Colon (tissue), 2 donors: ENCODE results near the gene KCND2.

Source experiments
- FAIRE-seq: peaks from 2 replicates; lab custom pipeline; 2012; peaks lifted over from hg19 to GRCh38; lab: Jason Lieb, UNC
- donor health status: control.
- donor health status: control.

Gene KCND2

DNA sequence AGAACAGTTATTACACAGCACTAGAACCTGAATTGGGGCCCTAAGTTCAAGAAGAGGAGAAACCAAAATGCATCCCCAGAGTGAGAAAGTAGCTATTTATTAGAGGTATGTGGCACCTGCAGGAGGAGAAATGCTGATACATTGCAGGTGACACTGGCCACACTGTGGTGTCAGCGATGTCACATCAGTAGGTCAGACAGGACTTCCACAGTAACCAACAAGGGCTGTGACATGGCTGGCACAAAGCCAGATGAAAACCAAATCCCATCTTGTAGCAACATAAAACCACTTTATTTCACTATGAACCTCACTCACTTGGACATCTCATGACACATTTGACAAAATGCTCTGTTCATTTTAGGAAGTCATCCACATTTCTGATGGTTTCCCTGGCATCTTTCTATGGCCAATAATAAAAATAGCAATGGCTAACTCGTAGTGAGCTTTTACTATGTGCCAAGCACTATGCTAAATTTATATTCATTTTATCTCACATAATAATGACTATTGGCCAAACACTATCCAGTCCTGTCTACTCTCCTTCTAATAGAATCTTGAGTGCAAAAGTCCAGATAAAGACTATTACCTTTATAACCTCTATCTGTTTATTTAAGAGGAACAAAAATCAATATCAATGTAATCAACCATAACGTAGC lies 430.7 kb downstream of the KCND2 start:
- no peak for FAIRE-seq

GRCh38 chr7:120709252-120709971 lies 436.4 kb downstream of the KCND2 start:
- no peak for FAIRE-seq

- FAIRE-seq = no peak
Observed at GRCh38 chr7:120709972-120710320, 437.0 kb downstream of the KCND2 start.

GRCh38 chr7:120714945-120715344 lies 442.0 kb downstream of the KCND2 start:
- no peak for FAIRE-seq

DNA sequence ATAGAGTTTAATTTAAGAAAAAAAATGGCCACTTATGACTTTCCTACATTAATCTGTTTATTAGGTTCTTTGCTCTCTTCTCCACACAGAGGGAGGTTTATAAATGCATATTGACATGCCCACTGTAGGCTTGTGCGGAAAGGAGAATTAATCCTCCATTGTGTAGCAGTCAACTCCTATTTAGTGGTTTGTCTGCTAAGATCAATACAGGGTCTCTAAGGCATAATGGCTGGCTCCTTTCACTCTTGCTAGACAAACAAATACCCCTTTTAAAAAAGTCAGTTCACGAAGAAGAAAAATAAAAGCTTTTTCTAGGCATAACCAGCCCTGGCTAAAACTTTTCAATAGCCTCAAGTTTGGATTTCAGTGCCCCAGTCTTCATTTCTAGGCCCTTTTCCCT lies 443.3 kb downstream of the KCND2 start:
- FAIRE-seq = no peak

DNA sequence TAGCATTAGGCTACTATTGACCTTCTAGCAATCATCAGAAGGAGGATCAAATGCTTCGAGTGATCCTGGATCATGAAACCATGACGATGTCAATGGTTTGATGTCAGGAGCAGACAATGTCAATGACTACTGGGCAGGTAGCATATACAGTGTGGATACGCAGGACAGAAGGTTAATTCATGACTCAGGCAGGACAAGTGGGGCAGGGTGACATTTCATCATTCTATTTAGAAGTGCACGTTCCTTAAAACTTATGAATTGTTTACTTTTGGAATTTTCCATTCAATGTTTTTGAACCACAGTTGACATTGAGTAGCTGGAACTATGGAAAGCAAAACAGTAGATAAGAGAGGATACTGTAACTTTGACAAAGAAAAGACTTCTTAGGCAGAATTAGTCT lies 444.2 kb downstream of the KCND2 start:
- no peak for FAIRE-seq

GRCh38 chr7:120718361-120718760 lies 445.4 kb downstream of the KCND2 start:
- no peak for FAIRE-seq

- no peak for FAIRE-seq
Observed at GRCh38 chr7:120720317-120720716, 447.3 kb downstream of the KCND2 start.

GRCh38 chr7:120723465-120724385 lies 450.8 kb downstream of the KCND2 start:
- FAIRE-seq = no peak

DNA sequence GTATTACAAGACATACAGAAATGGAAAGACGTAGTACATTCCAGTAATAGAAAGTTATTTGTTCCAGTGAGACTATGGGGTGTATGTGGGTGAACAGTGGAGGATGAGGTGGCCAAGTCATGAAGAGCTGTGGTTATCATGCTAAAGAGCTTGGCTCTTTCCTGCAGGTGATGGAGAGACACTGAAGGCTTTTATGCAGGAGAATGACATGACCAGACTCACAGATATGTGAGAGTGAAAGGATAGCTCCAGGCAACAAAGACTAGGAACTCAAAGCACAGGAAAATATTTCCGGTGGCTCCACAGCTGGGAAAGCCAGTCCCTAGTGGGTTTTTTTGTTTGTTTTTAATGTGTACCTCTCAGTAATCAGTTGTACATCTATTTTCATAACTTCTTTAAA lies 451.5 kb downstream of the KCND2 start:
- no peak for FAIRE-seq

- no peak for FAIRE-seq
Observed at GRCh38 chr7:120724955-120725354, 452.0 kb downstream of the KCND2 start.

GRCh38 chr7:120725376-120726039 lies 452.5 kb downstream of the KCND2 start:
- FAIRE-seq = no peak

GRCh38 chr7:120729245-120729644 lies 456.3 kb downstream of the KCND2 start:
- no peak for FAIRE-seq

DNA sequence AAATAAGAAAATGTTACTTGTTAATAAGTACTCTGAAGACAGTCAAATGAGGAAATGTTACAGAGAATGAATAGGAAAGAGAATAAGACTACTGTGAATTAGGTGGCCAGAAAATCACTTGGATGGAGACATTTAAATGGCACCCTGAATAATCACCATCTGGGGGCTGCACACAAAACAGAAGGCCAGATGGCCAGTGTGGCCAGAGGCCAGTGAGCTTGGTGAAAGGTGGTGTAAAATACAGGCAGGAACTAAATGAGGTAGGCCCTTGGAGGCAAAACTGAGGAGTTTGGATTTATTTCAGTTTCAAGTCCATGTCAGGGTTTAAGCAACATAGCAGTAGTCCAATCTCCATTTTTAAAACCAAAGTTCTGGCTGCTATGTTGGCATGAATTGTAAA lies 458.3 kb downstream of the KCND2 start:
- no peak for FAIRE-seq

DNA sequence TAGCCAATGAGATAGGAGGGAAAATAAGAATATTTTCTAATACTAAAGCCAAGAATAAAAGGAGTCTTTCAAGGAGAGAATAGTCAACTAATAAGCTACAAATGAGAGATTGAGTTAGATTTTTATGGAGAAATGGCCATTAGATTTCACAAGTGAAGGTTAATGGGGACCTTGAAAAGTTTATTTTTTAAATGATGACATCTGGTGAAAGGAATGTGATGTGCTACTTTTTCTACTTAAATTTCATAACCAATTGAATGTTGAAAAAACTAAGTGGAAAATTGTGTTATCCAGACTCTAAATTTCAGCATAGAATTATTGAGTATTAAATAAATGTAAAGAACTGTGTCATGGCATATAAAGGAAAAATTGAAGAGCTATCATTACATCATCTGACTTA lies 459.3 kb downstream of the KCND2 start:
- no peak for FAIRE-seq

GRCh38 chr7:120733143-120733542 lies 460.2 kb downstream of the KCND2 start:
- no peak for FAIRE-seq

DNA sequence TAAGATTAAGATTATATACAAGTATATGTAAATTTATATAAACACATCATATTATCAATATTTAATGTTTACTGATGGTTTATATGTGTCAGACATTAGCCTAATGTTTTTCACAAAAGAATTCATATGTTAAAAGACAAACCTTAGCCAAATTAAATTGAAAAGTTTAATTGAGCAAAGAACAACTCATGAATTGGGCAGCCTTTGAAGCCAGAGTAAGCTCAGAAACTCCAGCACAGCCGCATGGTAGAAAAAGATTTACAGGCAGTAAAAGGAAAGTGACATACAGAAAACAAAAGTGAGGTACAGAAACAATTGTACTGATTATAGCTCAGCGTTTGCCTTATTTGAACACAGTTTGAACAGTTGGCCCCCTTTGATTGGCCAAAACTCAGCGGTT lies 460.9 kb downstream of the KCND2 start:
- no peak for FAIRE-seq

DNA sequence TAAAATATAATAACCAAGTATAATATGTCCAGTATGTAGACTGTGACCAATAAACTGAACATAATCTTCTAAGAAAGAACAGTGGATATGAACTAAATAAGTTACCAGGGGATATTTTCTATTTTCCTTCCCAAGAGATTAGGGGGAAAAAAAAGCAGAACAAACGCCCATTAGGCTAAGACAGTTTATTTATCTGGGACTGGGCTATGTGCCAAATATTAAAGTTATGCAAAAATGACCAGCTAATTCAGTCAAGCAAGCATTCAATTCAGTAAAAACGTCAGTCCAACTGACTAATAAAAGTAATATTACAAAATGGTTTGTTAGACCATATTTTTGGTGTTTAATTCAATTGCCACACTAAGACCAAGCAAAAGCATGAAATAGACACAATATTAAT lies 462.8 kb downstream of the KCND2 start:
- no peak for FAIRE-seq

DNA sequence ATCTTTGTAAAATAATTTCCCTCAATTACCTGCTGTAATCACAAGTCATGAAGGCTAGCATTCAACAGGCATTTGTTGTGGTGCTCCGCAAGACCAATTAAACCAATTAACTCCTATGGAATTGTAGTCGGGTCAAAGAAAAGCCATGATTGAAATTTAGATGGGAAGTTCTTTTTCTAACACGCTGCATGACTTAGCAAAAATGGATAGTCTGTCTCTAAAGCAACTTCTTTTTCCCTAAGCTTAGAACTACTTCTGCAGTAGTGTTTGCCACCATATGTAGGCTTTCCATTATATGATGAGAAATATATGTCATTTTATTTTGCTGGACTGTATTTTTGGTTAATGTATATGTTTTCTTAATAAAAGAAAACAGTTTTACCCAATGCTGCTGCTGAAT lies 465.8 kb downstream of the KCND2 start:
- no peak for FAIRE-seq

GRCh38 chr7:120740348-120740747 lies 467.4 kb downstream of the KCND2 start:
- FAIRE-seq = no peak

DNA sequence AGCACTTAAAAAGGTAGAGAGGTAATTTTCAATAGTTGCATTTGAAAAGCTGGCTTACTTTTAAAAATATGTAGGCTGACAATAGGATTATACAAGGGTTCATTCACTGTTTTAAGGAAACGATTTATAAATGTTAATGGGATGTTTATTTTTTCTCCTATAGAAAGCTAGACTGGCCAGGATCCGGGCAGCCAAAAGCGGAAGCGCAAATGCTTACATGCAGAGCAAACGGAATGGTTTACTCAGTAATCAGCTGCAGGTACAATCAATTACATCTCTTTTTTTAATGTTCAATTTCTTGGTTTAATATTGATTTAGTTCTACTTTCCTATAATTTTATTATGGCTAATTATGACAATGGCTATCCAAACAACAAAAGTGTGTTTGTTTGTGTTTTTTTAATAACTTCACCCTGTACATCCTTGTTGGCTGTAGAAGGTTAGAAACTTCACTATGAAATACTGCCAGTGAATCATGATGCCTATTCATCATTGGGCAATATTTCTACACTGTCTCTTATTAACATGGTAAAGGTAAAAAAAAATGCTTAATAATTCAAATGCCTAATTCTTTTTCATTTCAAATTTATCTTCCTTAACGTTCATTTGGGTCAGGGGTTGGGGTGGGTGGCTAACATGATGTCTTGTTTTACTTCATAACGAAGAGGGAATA lies 468.5 kb downstream of the KCND2 start:
- FAIRE-seq = no peak

- FAIRE-seq = no peak
Observed at GRCh38 chr7:120742372-120742771, 469.4 kb downstream of the KCND2 start.
